Uterus (tissue), 4 donors: ENCODE data around the gene BTBD19. TPM values are rescaled to one million over a fixed set of nuclear protein-coding genes. Genes with fewer than 3 reads are reported as not detected.
A peak's percentile ranks its signal among the peaks of the same experiment; 100 is the strongest.
"Not testable (repeated sequence)": the region's sequence is repeated elsewhere in the genome, so short reads cannot be mapped to it uniquely, and the experiment has no call there.

ENCODE experiments used
- DNase-seq, 2 donors: peaks; one replicate each; pipeline ENCODE4 v3.0.0-alpha.2; 2019 to 2020
- H3K27ac ChIP-seq, 2 donors: fragments of 200-600 bp; sonication (generic); 1 replicate in 1 of 2; 2 replicates in 1 of 2; pipeline ENCODE4 v1.5.1; 2016 to 2018
- H3K27me3 ChIP-seq, 2 donors: fragments of 200-600 bp; sonication (generic); one replicate each; pipeline ENCODE4 v1.5.1; 2018 to 2019; ENCODE audit warnings: control low read depth in 1 of 2
- H3K36me3 ChIP-seq, 2 donors: fragments of 200-600 bp; sonication (generic); one replicate each; pipeline ENCODE4 v1.5.1; 2019; ENCODE audit warnings: control low read depth in 1 of 2
- H3K4me1 ChIP-seq, 2 donors: fragments of 200-600 bp; sonication (generic); one replicate each; pipeline ENCODE4 v1.5.1; 2018 to 2019; ENCODE audit warnings: control low read depth in 1 of 2
- H3K4me3 ChIP-seq, 2 donors: fragments of 200-600 bp; sonication (generic); 1 replicate in 1 of 2; 2 replicates in 1 of 2; pipeline ENCODE4 v1.5.1; 2018 to 2019; ENCODE audit warnings: mild to moderate bottlenecking in 1 of 2
- H3K9me3 ChIP-seq, 2 donors: fragments of 200-600 bp; sonication (generic); one replicate each; pipeline ENCODE4 v1.5.1; 2019; ENCODE audit warnings: control low read depth in 1 of 2
- CTCF ChIP-seq, 4 experiments: fragments of 200-600 bp in 2 of 4; fragments of 450-650 bp in 2 of 4; sonication (generic) in 2 of 4; IDR thresholded peaks; one replicate each; pipeline ENCODE4 v1.5.1; 2016 to 2019; ENCODE audit warnings: antibody characterized with exemption in 4 of 4, mild to moderate bottlenecking in 2 of 4, moderate library complexity in 1 of 4
- POLR2A ChIP-seq, 2 donors: fragments of 450-650 bp; IDR thresholded peaks; one replicate each; pipeline ENCODE4 v1.6.1; 2016; ENCODE audit warnings: antibody characterized with exemption in 2 of 2, mild to moderate bottlenecking in 1 of 2, moderate library complexity in 1 of 2
- intact Hi-C: fragments of 100-400 bp; cut with DNase I; formaldehyde crosslinking; loops from one replicate; pipeline ENCODE4 v1.15.1; 2023; ENCODE audit warnings: low total_unique reads
- total RNA-seq, 4 donors: library from RNA; depleted of rRNA in 3 of 4; stranded (reverse); fragments of >200 nt in 3 of 4; gene quantifications; one replicate each; pipeline versions ENCODE4 v1.1.0 to v1.2.4, GENCODE V29; 2014 to 2023
- donor health status: DM: yes; HTN: yes; CAD: no.

Gene BTBD19
- total RNA-seq, 4 donors from 2014 or later, result 3.8 to 41.9 (median 6.6) TPM

GRCh38 chr1:44806704-44807363 is 1.5 kb upstream of the BTBD19 start, which contains the start of gene DYNLT4:
Gene DYNLT4, minus strand, starts transcription at chr1:44807351. Its CDS starts 683 bp downstream, at chr1:44806668.
- DNase-seq, result no peak
- H3K4me3 ChIP-seq, result peak within 1 kb of the TSS; percentile 8 to 46

GRCh38 chr1:44807364-44808062 is 810 bp upstream of the BTBD19 start:
- intact Hi-C loops, result no loop called here
- Histone ChIP-seq H3K36me3 (no peaks in the 10 kb centered on the region), H3K27me3 (no peaks in the 10 kb centered on the region), H3K9me3 (no peaks in the 10 kb centered on the region), H3K4me3 (peak overlapping the region; percentile 8 to 46), H3K4me1 (peaks cover 21 to 63% of the 10 kb centered on the region in 2 donors), H3K27ac (peak overlapping the region; percentile 99 to 100)
- TF ChIP-seq CTCF (IDR thresholded peaks at IDR 0.05), result no peak
- TF ChIP-seq POLR2A (IDR thresholded peaks at IDR 0.05), result peak; percentile 11 to 62
- peak; percentile 97 to 99 for DNase-seq

More at GRCh38 chr1:44806704-44807363, 1.5 kb upstream of the BTBD19 start, which contains the start of gene DYNLT4:
- H3K36me3 ChIP-seq, result no peaks in the 10 kb centered on the region
- peak within 1 kb of the TSS; percentile 99 to 100 for H3K27ac ChIP-seq
- TF ChIP-seq CTCF (IDR thresholded peaks at IDR 0.05), result no peak
- peak in 1 of 2 donors; percentile 71 for TF ChIP-seq POLR2A (IDR thresholded peaks at IDR 0.05)
- H3K4me1 ChIP-seq, result peaks cover 21 to 61% of the 10 kb centered on the region in 2 donors
- intact Hi-C loops, result no loop called here
- H3K9me3 ChIP-seq, result no peaks in the 10 kb centered on the region
- H3K27me3 ChIP-seq, result no peaks in the 10 kb centered on the region

- Histone ChIP-seq H3K36me3 (no peaks in the 10 kb centered on the region), H3K4me3 (peak overlapping the region; percentile 21 to 46), H3K27ac (peak overlapping the region; percentile 99 to 100), H3K27me3 (no peaks in the 10 kb centered on the region), H3K9me3 (no peaks in the 10 kb centered on the region), H3K4me1 (peaks cover 21 to 56% of the 10 kb centered on the region in 2 donors)
- no peak for TF ChIP-seq CTCF (IDR thresholded peaks at IDR 0.05)
- TF ChIP-seq POLR2A (IDR thresholded peaks at IDR 0.05), result peak; percentile 13 to 47
- intact Hi-C loops, result no loop called here
- DNase-seq, result peak; percentile 69 to 73
Measured at GRCh38 chr1:44808938-44809917, 905 bp downstream of the BTBD19 start.

GRCh38 chr1:44810101-44810761 is 1.9 kb downstream of the BTBD19 start:
- peak in 1 of 2 donors; percentile 62 for DNase-seq
- H3K4me3 ChIP-seq, result peak overlapping the region; percentile 21 to 46
- H3K4me1 ChIP-seq, result peaks cover 21 to 56% of the 10 kb centered on the region in 2 donors
- no peaks in the 10 kb centered on the region for H3K36me3 ChIP-seq
- peak overlapping the region; percentile 99 to 100 for H3K27ac ChIP-seq
- intact Hi-C loops, result no loop called here
- H3K27me3 ChIP-seq, result no peaks in the 10 kb centered on the region
- TF ChIP-seq CTCF (IDR thresholded peaks at IDR 0.05) (no peak), POLR2A (IDR thresholded peaks at IDR 0.05) (no peak)
- H3K9me3 ChIP-seq, result no peaks in the 10 kb centered on the region

- H3K27me3 ChIP-seq, intact Hi-C loops, H3K36me3 ChIP-seq, DNase-seq, H3K9me3 ChIP-seq, H3K4me3 ChIP-seq: not testable (repeated sequence)
- peak overlapping the region; percentile 99 to 100 for H3K27ac ChIP-seq
- peaks cover 21 to 55% of the 10 kb centered on the region in 2 donors for H3K4me1 ChIP-seq
Measured at GRCh38 chr1:44810762-44811105, 2.4 kb downstream of the BTBD19 start.
